IMR-90 (cell line): Measurements from ENCODE around the gene CIAO2A. TPM values are rescaled to one million over a fixed set of nuclear protein-coding genes. Genes with fewer than 3 reads are reported as not detected.

Experiments
- ATAC-seq: fragments of 200-7000 bp; cut with Tn5 transposase; 2 replicates; pipeline ENCODE4 v1.9.1; 2020; ENCODE audit warnings: low read depth, mild to moderate bottlenecking, moderate library complexity
- BruUV-seq: library from RNA; stranded (reverse); fragments of 400-500 nt; replicated peaks from 2 replicates; lab custom pipeline; 2021; lab: Mats Ljungman, UMichigan
- CTCF ChIA-PET: fragments of 300-600 bp; formaldehyde crosslinking; extraction: SDS; loops from one replicate; lab custom pipeline; 2021; ENCODE audit warnings: antibody characterized with exemption; lab: Yijun Ruan, JAX
- POLR2A ChIA-PET: fragments of 300-600 bp; sonication (Branson Sonifier 250); formaldehyde crosslinking; loops from one replicate; lab custom pipeline; 2022; ENCODE audit warnings: antibody characterized with exemption; ENCODE audit not compliant: unreplicated experiment; lab: Charles Lee
- DNase-seq: peaks from one replicate; pipeline ENCODE4 v3.0.0; 2013
- H2AFZ ChIP-seq: replicated peaks from 2 replicates; pipeline ENCODE3; 2013; ENCODE audit warnings: low read length, mild to moderate bottlenecking; ENCODE audit not compliant: poor library complexity
- H2AK5ac ChIP-seq: 2 replicates; pipeline ENCODE4 v1.6.1; 2013; ENCODE audit warnings: low read depth, low read length, inconsistent platforms
- H2AK9ac ChIP-seq: replicated peaks from 2 replicates; pipeline ENCODE3; 2013; ENCODE audit warnings: mild to moderate bottlenecking, low read depth, low read length, moderate library complexity; ENCODE audit not compliant: poor library complexity
- H2BK120ac ChIP-seq: 2 replicates; pipeline ENCODE4 v1.6.1; 2013; ENCODE audit warnings: low read depth, low read length, inconsistent platforms
- H2BK15ac ChIP-seq: 3 replicates; pipeline ENCODE4 v1.6.1; 2013; ENCODE audit warnings: low read depth, low read length, inconsistent platforms
- H2BK20ac ChIP-seq: 2 replicates; pipeline ENCODE4 v1.6.1; 2013; ENCODE audit warnings: low read depth, mild to moderate bottlenecking, inconsistent platforms, low read length, moderate library complexity
- H2BK5ac ChIP-seq: 2 replicates; pipeline ENCODE4 v1.6.1; 2013; ENCODE audit warnings: mild to moderate bottlenecking, low read depth, low read length, inconsistent platforms; ENCODE audit not compliant: poor library complexity, severe bottlenecking
- H3K14ac ChIP-seq: replicated peaks from 2 replicates; pipeline ENCODE4 v1.6.1; 2013; ENCODE audit warnings: low read depth, low read length, inconsistent platforms
- H3K18ac ChIP-seq: 2 replicates; pipeline ENCODE4 v1.6.1; 2013; ENCODE audit warnings: low read depth, low read length, control low read depth
- H3K23ac ChIP-seq: 2 replicates; pipeline ENCODE4 v1.6.1; 2013; ENCODE audit warnings: low read depth, low read length, inconsistent platforms
- H3K27ac ChIP-seq: 2 replicates; pipeline ENCODE4 v1.5.1; 2013; ENCODE audit warnings: mild to moderate bottlenecking, control low read depth, low read length; ENCODE audit not compliant: insufficient read depth
- H3K27me3 ChIP-seq: 2 replicates; pipeline ENCODE4 v1.6.1; 2013; ENCODE audit warnings: low read length; ENCODE audit not compliant: control insufficient read depth, insufficient read depth
- H3K36me3 ChIP-seq: 2 replicates; pipeline ENCODE4 v1.6.1; 2013; ENCODE audit warnings: low read length, mixed read lengths; ENCODE audit not compliant: control insufficient read depth, insufficient read depth
- H3K4ac ChIP-seq: 2 replicates; pipeline ENCODE4 v1.6.1; 2013; ENCODE audit warnings: low read depth, low read length, inconsistent platforms
- H3K4me1 ChIP-seq: 2 replicates; pipeline ENCODE4 v1.6.1; 2013; ENCODE audit warnings: low read length, mixed read lengths; ENCODE audit not compliant: control insufficient read depth, insufficient read depth
- H3K4me2 ChIP-seq: 2 replicates; pipeline ENCODE4 v1.6.1; 2013; ENCODE audit warnings: low read depth, mild to moderate bottlenecking, control low read depth, low read length, moderate library complexity
- H3K4me3 ChIP-seq: 2 replicates; pipeline ENCODE4 v1.5.1; 2013; ENCODE audit warnings: low read depth, mild to moderate bottlenecking, control low read depth, low read length, moderate library complexity; ENCODE audit not compliant: insufficient read depth
- H3K56ac ChIP-seq: 2 replicates; pipeline ENCODE4 v1.6.1; 2013; ENCODE audit warnings: low read length, inconsistent platforms; ENCODE audit not compliant: insufficient read depth; ENCODE audit errors: extremely low read depth
- H3K79me1 ChIP-seq, 2 experiments: 2 replicates each; pipeline ENCODE4 v1.6.1; 2013; ENCODE audit warnings: low read length in 2 of 2, inconsistent platforms in 1 of 2, low read depth in 1 of 2
- H3K9ac ChIP-seq: 2 replicates; pipeline ENCODE4 v1.6.1; 2013; ENCODE audit warnings: low read depth, low read length, control low read depth
- H3K9me1 ChIP-seq: 2 replicates; pipeline ENCODE4 v1.6.1; 2013; ENCODE audit warnings: low read length, inconsistent platforms; ENCODE audit not compliant: insufficient read depth
- H3K9me3 ChIP-seq: 2 replicates; pipeline ENCODE4 v1.6.1; 2013; ENCODE audit warnings: low read length; ENCODE audit not compliant: control insufficient read depth, insufficient read depth
- H4K20me1 ChIP-seq: 2 replicates; pipeline ENCODE4 v1.6.1; 2013; ENCODE audit warnings: low read length, inconsistent platforms; ENCODE audit not compliant: insufficient read depth
- H4K5ac ChIP-seq: 2 replicates; pipeline ENCODE4 v1.6.1; 2013; ENCODE audit warnings: mild to moderate bottlenecking, low read depth, low read length, control low read depth
- H4K8ac ChIP-seq, 2 experiments: 2 replicates each; pipeline ENCODE4 v1.6.1; 2013; ENCODE audit warnings: low read depth in 2 of 2, low read length in 2 of 2, control low read depth in 1 of 2, inconsistent platforms in 1 of 2
- H4K91ac ChIP-seq: 2 replicates; pipeline ENCODE4 v1.6.1; 2013; ENCODE audit warnings: low read depth, low read length, inconsistent platforms; ENCODE audit not compliant: insufficient read depth
- FOS ChIP-seq: fragments of 150-350 bp; IDR thresholded peaks from 2 replicates; pipeline ENCODE4 v1.6.1; 2016; ENCODE audit warnings: low read depth, low read length
- MAFK ChIP-seq: IDR thresholded peaks from 2 replicates; pipeline ENCODE4 v1.6.1; 2012; ENCODE audit warnings: low read depth, low read length, improper control_type of control experiment
- WGBS, 2 experiments: methylation state at CpG; one replicate each; pipeline versions ENCODE4 v1.1.5 to v1.1.7; 2013; ENCODE audit warnings: missing lambda C conversion rate in 2 of 2; ENCODE audit not compliant: insufficient read length in 1 of 2; ENCODE audit errors: extremely low coverage in 2 of 2; 5-methylcytosine and 5-hydroxymethylcytosine counted together
- dilution Hi-C: fragments of 300-500 bp; cut with HindIII; formaldehyde crosslinking; loops from one replicate; pipeline ENCODE4 v1.14.3; 2018; ENCODE audit warnings: low sequenced_read_pairs; ENCODE audit not compliant: unreplicated experiment
- in situ Hi-C: fragments of 300-500 bp; cut with MboI; formaldehyde crosslinking; loops from 3 replicates; pipeline ENCODE4 v1.14.3; 2019; ENCODE audit warnings: low sequenced_read_pairs, inconsistent platforms, mixed read lengths
- intact Hi-C: fragments of 100-400 bp; cut with micrococcal nuclease; formaldehyde crosslinking; loops from 2 replicates; pipeline ENCODE4 v1.10.0; 2022
- polyA plus RNA-seq, 3 experiments: library from polyadenylated mRNA; depleted of rRNA; stranded (reverse); fragments of >200 nt; gene quantifications; 2 replicates each; pipeline ENCODE4 v1.2.3, GENCODE V29; 2012; ENCODE audit warnings: low replicate concordance in 1 of 3
- total RNA-seq: library from RNA; depleted of rRNA; stranded (reverse); fragments of >200 nt; gene quantifications from 2 replicates; pipeline ENCODE4 v1.2.3, GENCODE V29; 2012

CIAO2A gene
- total and polyA plus RNA-seq, 2 of the 4 experiments (the other 2 are of a cell fraction): 36.7 to 38.3 TPM

DNA sequence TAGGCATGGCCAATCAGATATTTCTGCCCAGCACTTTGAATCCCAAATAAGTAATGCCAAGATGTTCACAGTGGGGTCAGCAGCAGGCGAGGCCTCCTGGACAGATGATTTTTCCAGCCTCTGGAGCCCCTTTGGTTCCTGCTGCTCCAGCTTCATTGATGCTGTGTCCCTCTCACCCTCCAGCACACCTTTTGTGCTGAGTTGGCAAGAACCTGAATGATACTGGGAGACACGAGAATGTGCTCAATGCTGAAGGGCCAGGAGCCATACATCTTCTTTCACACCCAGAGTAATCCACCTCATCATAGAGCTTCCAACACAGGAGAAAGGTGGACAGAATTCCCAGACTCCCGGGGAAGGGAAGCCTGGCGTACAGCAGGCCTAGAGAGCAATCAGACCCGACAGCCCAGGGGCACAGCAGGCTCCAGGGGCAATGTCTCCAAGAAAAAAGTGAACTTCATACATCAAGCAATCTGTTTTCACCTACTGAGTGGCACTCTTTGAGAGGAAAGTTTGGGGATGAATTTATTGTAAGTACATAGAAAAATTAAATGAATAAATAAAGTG lies 40.6 kb downstream of the CIAO2A start:
- Histone ChIP-seq H3K56ac (no peak overlapping the region), H2AK9ac (no peak overlapping the region), H3K14ac (no peak overlapping the region), H3K18ac (no peak overlapping the region), H2AK5ac (no peak overlapping the region), H3K4me2 (no peak overlapping the region), H4K91ac (no peak overlapping the region), H2BK120ac (no peak overlapping the region), H3K9me3 (no peaks in the 10 kb centered on the region), H3K4me3 (no peak overlapping the region), H4K8ac (no peak overlapping the region), H4K5ac (no peak overlapping the region), H2AFZ (no peak overlapping the region), H3K79me1 (no peaks in the 10 kb centered on the region), H3K9ac (no peak overlapping the region), H4K20me1 (no peaks in the 10 kb centered on the region; the same call in 1 of the 2 replicates), H3K4me1 (no peaks in the 10 kb centered on the region), H3K9me1 (no peaks in the 10 kb centered on the region), H3K23ac (no peak overlapping the region), H2BK20ac (no peak overlapping the region), H2BK15ac (no peak overlapping the region), H3K36me3 (no peaks in the 10 kb centered on the region), H3K4ac (no peak overlapping the region), H3K27ac (no peak overlapping the region), H3K27me3 (peaks cover 21% of the 10 kb centered on the region), H2BK5ac (no peak overlapping the region)
- 80% methylated on average over 1 of the region's 5 CpGs; no CpG with 5 or more reads in 1 of the 2 experiments for WGBS, 2 experiments
- ChIA-PET CTCF (interaction anchor here (1.0 kb wide), 1 partner anchor 298 kb away, joined by 3 read pairs; no protein-coding TSS in a partner anchor), POLR2A (no interaction called here)
- ATAC-seq: no peak
- in situ Hi-C loops: loop anchor here (25.0 kb wide), 2 partner anchors 416 to 766 kb away; partner anchors contain the start of gene APH1B
- no TSS peak for BruUV-seq
- dilution Hi-C loops: no loop called here
- intact Hi-C loops: no loop called here
- no peak for DNase-seq
- TF ChIP-seq MAFK (peak; percentile 88), FOS (no peak)
